Measurements from ENCODE around the gene TRAF3.

Gene TRAF3

GRCh38 chr14:102931580-102932285 is 154.5 kb downstream of the TRAF3 start:
- no peak for DNase-seq
- TF ChIP-seq GATA1 (IDR thresholded peaks at IDR 0.05; ENCODE audit: low read depth, low read length) (no peak), POLR2A (IDR thresholded peaks at IDR 0.05; ENCODE audit: low read length) (no peak)

DNA sequence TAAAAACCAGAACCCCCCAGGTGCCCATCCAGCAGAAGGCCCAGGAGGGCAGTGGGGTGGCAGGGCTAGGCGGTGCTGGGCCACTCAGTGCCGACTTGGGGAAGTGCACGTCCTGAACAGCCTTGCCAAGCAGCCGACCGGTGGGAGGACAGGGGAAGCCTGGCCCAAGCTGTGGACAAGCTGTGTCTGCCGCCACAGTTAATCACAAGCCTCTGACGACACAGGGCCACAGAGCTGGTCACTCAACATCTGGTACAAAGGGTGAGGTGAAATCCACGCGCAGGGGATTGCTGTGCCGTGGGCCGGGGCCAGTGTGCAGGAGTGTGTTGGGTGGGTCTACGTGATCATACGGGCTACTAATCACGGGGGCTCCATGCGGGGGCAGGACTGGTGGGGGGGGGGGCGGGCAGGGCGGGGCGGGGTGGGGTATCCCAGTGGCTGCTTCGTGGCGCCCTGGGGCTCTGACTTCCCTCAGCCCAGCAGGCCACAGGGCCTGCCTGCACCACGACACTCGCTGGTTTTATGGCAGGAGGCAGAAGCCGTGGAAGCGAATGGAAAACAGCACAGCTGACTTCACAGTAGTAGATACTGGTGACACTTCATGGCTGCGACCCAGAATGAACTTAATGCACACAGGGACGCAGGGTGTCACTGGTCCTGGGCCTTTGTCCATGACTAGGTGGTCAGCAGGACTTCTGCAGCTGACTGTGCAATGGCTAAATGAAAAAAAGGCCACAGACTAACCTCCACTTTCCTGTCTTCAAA is 155.4 kb downstream of the TRAF3 start:
- DNase-seq: no peak

GRCh38 chr14:102933618-102934231 is 156.5 kb downstream of the TRAF3 start:
- no peak for DNase-seq
- TF ChIP-seq GATA1 (IDR thresholded peaks at IDR 0.05; ENCODE audit: low read depth, low read length) (no peak), POLR2A (IDR thresholded peaks at IDR 0.05; ENCODE audit: low read length) (no peak)

More for the DNA sequence above, 155.4 kb downstream of the TRAF3 start:
- TF ChIP-seq GATA1 (IDR thresholded peaks at IDR 0.05; ENCODE audit: low read depth, low read length): no peak
- no peak for TF ChIP-seq POLR2A (IDR thresholded peaks at IDR 0.05; ENCODE audit: low read length)

GRCh38 chr14:102935756-102936155 is 158.5 kb downstream of the TRAF3 start:
- TF ChIP-seq POLR2A (IDR thresholded peaks at IDR 0.05; ENCODE audit: low read length) (no peak), GATA1 (IDR thresholded peaks at IDR 0.05; ENCODE audit: low read depth, low read length) (no peak)
- DNase-seq: no peak

GRCh38 chr14:102937331-102938175 is 160.3 kb downstream of the TRAF3 start:
- no peak for DNase-seq
- TF ChIP-seq POLR2A (IDR thresholded peaks at IDR 0.05; ENCODE audit: low read length): no peak
- no peak for TF ChIP-seq GATA1 (IDR thresholded peaks at IDR 0.05; ENCODE audit: low read depth, low read length)

- TF ChIP-seq POLR2A (IDR thresholded peaks at IDR 0.05; ENCODE audit: low read length) (no peak), GATA1 (IDR thresholded peaks at IDR 0.05; ENCODE audit: low read depth, low read length) (no peak)
- DNase-seq: no peak
These were observed 160.9 kb downstream of the TRAF3 start for GRCh38 chr14:102938191-102938590.

GRCh38 chr14:102939329-102939728 is 162.1 kb downstream of the TRAF3 start:
- DNase-seq: no peak
- TF ChIP-seq GATA1 (IDR thresholded peaks at IDR 0.05; ENCODE audit: low read depth, low read length) (no peak), POLR2A (IDR thresholded peaks at IDR 0.05; ENCODE audit: low read length) (no peak)

DNA sequence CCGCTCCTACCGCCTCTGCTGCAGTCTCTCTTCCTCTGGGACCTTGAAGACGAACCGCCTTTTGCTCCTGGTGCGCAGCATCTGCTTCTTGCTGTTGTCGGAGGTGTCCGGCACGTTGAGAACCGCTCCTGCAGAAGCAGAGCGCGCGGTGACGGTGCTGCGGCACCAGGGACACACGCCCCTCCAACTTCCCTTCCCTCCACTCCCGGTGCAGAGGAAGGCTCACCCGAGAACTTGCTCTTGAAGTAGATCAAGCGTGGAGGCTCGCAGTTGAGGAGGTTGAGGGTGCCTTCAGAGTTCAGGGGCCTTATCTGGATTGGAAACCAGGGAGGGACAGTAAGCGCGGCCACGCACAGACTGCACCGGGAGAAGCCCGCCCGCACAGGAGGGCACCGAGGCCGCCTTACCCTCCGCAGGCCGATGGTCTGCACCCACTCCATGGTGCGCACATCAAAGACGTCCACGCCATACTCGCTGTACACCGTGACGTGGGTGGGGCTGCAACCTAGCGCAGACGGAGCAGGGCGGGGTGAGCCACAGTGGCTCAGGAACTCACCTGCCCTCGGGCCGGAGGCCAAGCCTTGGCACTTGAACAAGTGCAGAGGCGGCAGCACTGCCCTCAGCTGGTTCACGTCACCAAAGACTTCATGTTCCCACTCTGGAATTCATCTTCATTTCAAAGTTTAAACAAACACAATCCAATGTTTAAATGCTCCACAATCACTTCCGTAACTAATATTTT is 162.7 kb downstream of the TRAF3 start:
- TF ChIP-seq POLR2A (IDR thresholded peaks at IDR 0.05; ENCODE audit: low read length): no peak
- no peak for TF ChIP-seq GATA1 (IDR thresholded peaks at IDR 0.05; ENCODE audit: low read depth, low read length)

GRCh38 chr14:102940729-102941362 is 163.6 kb downstream of the TRAF3 start:
- DNase-seq: no peak
- no peak for TF ChIP-seq GATA1 (IDR thresholded peaks at IDR 0.05; ENCODE audit: low read depth, low read length)
- TF ChIP-seq POLR2A (IDR thresholded peaks at IDR 0.05; ENCODE audit: low read length): no peak

More for the DNA sequence above, 162.7 kb downstream of the TRAF3 start:
- DNase-seq: no peak

GRCh38 chr14:102941419-102942011 is 164.3 kb downstream of the TRAF3 start:
- DNase-seq: no peak
- TF ChIP-seq POLR2A (IDR thresholded peaks at IDR 0.05; ENCODE audit: low read length) (no peak), GATA1 (IDR thresholded peaks at IDR 0.05; ENCODE audit: low read depth, low read length) (no peak)

- TF ChIP-seq POLR2A (IDR thresholded peaks at IDR 0.05; ENCODE audit: low read length) (no peak), GATA1 (IDR thresholded peaks at IDR 0.05; ENCODE audit: low read depth, low read length) (no peak)
- DNase-seq: no peak
These were observed 164.8 kb downstream of the TRAF3 start for GRCh38 chr14:102942069-102942468.

GRCh38 chr14:102943454-102943853 is 166.2 kb downstream of the TRAF3 start:
- TF ChIP-seq POLR2A (IDR thresholded peaks at IDR 0.05; ENCODE audit: low read length) (no peak), GATA1 (IDR thresholded peaks at IDR 0.05; ENCODE audit: low read depth, low read length) (no peak)
- no peak for DNase-seq
